HG03039 (cell line): Measurements from ENCODE around the gene PLEKHM2.

Experiments
- ATAC-seq: cut with Tn5 transposase; IDR thresholded peaks from one replicate; pipeline ENCODE4 v1.9.1; 2021; ENCODE audit warnings: mild to moderate bottlenecking, moderate library complexity; ENCODE audit not compliant: unreplicated experiment

The PLEKHM2 gene

DNA sequence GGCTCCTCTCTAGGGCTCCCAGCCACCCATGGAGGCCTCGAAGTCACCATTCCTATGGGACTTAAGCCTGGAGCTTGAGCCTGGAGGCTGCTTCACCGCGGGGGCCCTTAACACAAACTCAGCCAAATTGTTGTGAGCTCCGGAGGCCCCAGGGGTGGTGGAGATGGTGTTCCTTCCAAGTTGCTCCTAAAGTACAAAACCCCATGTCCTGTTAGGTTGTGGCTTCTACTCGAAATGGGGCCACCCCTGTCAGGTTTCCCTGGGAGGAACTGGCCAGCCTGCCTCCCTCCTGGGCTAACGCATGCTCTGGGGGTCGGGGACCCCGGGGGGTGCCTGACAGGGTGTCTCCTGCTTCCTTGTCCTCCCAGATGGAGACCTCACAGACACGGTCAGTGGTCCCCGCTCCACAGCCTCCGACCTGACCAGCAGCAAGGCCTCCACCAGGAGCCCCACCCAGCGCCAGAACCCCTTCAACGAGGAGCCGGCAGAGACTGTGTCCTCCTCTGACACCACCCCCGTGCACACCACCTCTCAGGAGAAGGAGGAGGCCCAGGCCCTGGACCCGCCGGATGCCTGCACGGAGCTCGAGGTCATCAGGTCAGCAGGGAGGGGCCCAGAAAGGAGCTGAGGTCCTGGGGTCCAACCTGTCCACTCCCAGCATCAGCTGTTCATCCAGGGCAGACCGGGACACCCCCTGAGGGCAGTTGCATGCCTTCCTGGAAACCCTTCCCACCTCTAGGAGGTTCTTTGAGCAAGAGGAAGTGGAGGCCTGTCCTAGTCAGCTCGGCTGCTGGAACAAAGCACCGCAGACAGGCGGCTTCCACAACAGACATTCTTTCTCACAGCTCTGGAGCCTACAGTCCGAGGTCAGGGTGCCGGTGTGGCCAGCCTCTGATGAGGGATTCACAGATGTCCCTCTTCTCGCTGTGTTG lies 41.1 kb downstream of the PLEKHM2 start:
- no peak for ATAC-seq

- ATAC-seq, result no peak
These were observed 42.4 kb downstream of the PLEKHM2 start for GRCh38 chr1:15726508-15726907.

DNA sequence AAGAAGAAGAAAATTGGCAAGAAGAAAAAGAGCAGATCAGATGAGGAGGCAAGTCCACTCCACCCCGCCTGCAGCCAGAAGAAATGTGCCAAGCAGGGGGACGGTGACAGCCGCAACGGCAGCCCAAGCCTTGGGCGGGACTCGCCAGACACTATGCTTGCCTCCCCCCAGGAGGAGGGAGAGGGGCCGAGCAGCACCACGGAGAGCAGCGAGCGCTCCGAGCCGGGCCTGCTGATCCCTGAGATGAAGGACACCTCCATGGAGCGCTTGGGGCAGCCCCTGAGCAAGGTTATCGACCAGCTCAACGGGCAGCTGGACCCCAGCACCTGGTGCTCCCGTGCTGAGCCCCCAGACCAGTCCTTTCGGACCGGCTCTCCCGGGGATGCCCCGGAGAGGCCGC lies 42.9 kb downstream of the PLEKHM2 start:
- ATAC-seq, result no peak

GRCh38 chr1:15727424-15727823 lies 43.3 kb downstream of the PLEKHM2 start:
- ATAC-seq, result no peak

- no peak for ATAC-seq
These were observed 43.9 kb downstream of the PLEKHM2 start for GRCh38 chr1:15727866-15728534.

DNA sequence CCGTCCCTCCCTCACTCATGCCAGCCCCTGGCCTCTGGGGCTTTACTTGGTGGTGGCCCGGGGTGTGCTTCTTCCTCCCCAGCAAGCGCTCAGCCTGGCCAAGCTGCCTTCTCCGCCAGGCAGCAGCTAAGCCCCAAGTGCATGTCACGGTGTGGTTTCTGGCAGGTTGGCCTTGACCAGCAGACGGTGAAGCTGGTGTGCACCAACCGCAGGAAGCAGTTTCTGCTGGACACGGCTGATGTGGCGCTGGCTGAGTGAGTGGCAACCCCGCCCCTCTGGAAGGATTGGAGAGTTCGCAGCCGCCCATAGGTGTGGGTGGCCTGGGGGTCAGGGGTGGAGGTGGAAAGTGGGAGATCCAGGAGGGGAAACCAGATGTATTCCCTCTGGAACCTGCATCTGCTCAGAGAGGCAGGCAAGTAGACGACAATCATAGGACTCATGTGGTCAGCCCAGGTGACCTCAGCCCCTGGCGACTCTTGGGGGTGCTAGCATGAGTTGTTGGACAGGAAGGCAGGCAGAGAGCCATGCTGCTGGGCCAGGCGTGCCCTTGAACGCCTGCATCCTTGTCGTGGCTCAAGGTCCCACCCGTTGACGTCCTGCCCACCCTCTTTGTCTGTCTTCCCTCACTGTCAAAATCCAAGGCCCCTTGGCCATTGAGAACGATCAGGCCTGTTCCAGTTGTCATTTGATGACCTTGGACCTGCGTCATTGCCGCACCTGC lies 45.0 kb downstream of the PLEKHM2 start:
- ATAC-seq, result no peak

DNA sequence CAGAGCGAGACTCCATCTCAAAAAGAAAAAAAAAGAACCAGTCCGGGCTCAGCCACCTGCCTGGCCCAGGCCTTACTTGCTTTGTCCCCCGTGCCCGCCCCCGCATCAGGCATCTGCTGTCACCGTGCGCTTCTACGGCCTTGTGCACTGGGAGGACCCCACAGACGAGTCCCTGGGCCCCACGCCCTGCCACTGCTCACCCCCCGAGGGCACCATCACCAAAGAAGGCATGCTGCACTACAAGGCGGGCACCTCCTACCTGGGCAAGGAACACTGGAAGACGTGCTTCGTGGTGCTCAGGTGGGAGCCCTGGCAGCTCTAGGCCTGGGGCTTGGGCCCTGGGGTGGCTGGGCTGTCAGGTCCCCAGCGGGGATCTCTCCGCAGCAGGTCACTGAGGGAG lies 46.3 kb downstream of the PLEKHM2 start:
- no peak for ATAC-seq

GRCh38 chr1:15730936-15731335 lies 46.8 kb downstream of the PLEKHM2 start:
- no peak for ATAC-seq

DNA sequence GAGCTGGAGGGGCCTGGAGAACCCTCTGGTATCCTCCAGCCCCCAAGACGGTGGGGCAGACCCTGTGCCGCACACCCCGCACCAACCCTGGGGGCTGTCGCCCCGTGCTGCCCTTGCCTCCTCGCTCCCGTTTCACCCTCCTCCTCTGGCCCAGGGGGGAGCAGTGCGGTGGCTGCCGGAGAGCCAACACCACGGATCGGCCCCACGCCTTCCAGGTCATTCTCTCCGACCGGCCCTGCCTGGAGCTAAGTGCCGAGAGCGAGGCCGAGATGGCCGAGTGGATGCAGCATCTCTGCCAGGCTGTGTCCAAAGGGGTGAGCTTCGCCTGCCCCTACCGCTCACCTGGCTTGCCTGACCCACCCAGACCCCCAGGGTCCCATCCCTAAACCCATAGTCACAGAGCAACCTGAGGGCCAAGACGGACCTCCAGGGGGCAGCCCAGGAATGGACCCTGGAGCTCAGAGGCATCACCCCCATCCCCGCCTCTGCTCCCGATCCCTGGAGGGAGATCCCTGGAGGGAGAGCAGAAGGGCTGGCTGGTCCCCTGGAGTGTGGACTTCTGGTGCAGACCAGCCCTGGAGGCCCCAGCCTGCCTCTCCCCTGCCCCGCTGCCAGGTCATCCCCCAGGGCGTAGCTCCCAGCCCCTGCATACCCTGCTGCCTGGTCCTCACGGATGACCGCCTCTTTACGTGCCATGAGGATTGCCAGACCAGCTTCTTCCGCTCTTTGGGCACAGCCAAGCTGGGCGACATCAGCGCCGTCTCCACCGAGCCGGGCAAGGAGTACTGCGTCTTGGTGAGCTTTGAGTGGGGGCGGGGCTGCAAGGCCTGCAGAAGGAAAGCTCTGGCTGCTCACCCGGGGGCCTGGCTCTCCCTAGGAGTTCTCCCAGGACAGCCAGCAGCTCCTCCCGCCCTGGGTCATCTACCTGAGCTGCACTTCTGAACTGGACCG lies 47.9 kb downstream of the PLEKHM2 start:
- no peak for ATAC-seq

- no peak for ATAC-seq
These were observed 48.6 kb downstream of the PLEKHM2 start for GRCh38 chr1:15732686-15733081.

- ATAC-seq, result no peak
These were observed 49.2 kb downstream of the PLEKHM2 start for GRCh38 chr1:15733218-15733725.

- ATAC-seq, result no peak
These were observed 49.7 kb downstream of the PLEKHM2 start for GRCh38 chr1:15733726-15734226.

GRCh38 chr1:15734296-15734695 lies 50.2 kb downstream of the PLEKHM2 start:
- ATAC-seq, result no peak

- no peak for ATAC-seq
These were observed 50.8 kb downstream of the PLEKHM2 start for GRCh38 chr1:15734901-15735300.

DNA sequence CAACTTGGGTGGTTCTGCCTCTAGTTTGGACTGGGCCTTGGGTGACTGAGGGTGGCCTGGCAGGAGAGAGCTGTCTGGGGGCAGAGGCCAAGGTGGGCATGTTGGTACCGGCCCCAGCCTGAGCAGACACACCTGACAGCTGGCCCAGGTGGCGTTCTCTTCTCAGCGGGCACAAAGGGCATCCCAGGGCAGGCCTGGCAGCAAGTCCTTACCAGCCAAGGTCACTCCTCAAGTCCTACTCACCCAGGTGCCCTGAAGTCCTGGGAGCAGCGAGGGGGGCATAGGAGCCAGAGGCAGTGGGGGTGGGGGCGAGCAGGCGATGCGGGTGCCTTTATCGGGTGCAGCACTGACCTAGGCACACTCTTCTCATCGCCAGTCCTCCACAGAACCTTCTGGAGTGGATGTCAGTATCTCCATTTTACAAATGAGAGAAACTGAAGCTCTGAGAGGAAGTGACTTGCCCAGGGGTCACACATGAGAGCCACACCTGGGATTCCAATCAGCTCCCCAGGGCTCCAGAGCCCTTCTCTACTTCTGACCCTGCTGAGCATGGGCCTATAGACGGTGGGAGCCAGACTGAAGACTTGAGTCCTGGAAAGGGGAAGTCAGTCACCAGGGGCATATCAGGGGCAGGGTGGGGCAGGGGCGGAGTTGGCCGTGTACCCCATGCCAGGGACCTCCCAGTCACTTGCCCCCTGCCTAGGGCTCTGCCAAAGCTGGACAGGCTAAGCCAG lies 51.4 kb downstream of the PLEKHM2 start:
- no peak for ATAC-seq

DNA sequence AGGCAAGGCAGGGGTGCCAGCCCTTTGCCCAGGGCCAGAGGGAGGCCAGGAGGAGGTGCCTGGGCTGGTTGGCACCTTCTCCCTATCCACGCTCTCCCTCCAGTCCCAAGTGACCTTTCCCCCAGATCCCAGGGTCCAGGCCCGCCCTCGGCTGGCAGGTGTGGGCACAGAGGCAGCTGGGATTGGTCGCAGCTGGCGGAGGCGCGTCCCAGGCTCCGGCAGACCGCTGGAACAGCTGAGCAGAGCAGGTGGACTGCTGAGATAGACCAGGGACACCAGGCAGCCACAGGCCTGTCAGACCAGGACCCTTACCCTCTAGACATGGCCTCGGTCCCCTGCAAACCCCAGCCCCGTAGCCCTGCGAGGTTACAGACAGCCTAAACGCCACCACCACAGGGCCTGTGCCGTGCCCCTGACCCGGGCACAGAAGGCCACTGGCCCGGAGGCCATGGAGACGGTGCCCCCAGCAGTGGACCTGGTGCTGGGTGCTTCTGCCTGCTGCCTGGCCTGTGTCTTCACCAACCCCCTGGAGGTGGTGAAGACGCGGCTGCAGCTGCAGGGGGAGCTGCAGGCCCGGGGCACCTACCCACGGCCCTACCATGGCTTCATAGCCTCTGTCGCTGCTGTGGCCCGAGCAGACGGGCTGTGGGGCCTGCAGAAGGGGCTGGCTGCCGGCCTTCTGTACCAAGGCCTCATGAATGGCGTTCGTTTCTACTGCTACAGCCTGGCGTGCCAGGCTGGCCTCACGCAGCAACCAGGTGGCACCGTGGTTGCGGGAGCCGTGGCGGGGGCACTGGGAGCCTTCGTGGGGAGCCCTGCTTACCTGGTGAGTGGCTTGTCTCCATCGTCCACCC lies 52.1 kb downstream of the PLEKHM2 start, which contains the start of gene SLC25A34:
SLC25A34 (plus strand) TSS at position 221 of the 854 bp plus-strand sequence; CDS start at position 449, 228 bp downstream.
- ATAC-seq, result no peak

DNA sequence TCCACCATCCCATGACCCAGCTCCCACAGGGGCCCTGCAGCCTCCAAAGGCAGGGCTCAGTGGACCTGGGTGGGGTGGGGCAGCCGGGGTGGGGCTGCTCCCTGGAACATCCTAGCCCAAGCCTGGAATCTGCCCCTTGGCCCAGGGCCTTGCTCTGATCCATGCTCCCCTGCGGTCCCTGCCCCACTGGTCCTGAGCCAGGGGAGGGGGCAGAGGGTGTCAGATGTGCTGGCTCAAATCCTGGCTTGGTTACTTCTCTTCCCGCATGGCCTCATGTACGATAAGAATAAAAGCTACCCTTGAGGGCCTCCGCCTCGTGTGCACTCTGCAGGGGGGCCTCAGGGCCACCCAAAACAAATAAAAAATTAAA lies 52.8 kb downstream of the PLEKHM2 start:
- ATAC-seq, result no peak
